Esophagus squamous epithelium (tissue), 4 donors: ENCODE measurements around the gene C2orf49.

ENCODE experiments used
- POLR2A ChIP-seq, 4 donors: fragments of 450-650 bp; IDR thresholded peaks; one replicate each; pipeline ENCODE4 v1.6.1; 2017; ENCODE audit warnings: antibody characterized with exemption in 4 of 4, mild to moderate bottlenecking in 4 of 4, moderate library complexity in 3 of 4
- TF ChIP-seq, protein P1 (sequence below), 6 experiments: fragments of 450-650 bp in 4 of 6; fragments of 200-600 bp in 2 of 6; sonication (generic) in 2 of 6; IDR thresholded peaks; one replicate each; pipeline ENCODE4 v1.5.1; 2016 to 2019; ENCODE audit warnings: antibody characterized with exemption in 6 of 6, mild to moderate bottlenecking in 4 of 6, moderate library complexity in 4 of 6

DNA sequence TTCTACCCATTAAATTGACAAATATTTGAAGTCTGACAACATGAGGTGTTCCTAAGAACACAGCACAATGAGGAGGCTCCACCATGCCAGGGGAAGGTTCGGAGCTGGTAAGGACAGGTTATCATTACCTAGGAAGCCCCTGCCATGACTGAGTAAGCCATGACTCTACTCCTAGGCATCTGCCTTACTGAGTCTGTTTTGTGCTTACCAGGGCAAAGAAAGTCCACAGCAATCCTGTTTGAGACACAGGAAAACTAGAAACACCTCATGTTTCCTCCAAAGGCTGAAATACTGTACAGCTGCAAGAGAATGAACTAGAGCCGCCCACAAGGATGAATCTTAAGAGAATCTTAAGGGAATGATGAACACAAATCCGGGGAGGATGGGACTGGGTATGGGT, 19.4 kb upstream of the C2orf49 start:
- TF ChIP-seq, protein P1, sequence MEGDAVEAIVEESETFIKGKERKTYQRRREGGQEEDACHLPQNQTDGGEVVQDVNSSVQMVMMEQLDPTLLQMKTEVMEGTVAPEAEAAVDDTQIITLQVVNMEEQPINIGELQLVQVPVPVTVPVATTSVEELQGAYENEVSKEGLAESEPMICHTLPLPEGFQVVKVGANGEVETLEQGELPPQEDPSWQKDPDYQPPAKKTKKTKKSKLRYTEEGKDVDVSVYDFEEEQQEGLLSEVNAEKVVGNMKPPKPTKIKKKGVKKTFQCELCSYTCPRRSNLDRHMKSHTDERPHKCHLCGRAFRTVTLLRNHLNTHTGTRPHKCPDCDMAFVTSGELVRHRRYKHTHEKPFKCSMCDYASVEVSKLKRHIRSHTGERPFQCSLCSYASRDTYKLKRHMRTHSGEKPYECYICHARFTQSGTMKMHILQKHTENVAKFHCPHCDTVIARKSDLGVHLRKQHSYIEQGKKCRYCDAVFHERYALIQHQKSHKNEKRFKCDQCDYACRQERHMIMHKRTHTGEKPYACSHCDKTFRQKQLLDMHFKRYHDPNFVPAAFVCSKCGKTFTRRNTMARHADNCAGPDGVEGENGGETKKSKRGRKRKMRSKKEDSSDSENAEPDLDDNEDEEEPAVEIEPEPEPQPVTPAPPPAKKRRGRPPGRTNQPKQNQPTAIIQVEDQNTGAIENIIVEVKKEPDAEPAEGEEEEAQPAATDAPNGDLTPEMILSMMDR (IDR thresholded peaks at IDR 0.05), result no peak
- no peak for TF ChIP-seq POLR2A (IDR thresholded peaks at IDR 0.05)
